HG02938 (cell line): Measurements from ENCODE around the gene FILIP1L.

Experiments
- ATAC-seq: cut with Tn5 transposase; IDR thresholded peaks from one replicate; pipeline ENCODE4 v1.9.1; 2021; ENCODE audit warnings: mild to moderate bottlenecking, moderate library complexity; ENCODE audit not compliant: unreplicated experiment

FILIP1L gene

DNA sequence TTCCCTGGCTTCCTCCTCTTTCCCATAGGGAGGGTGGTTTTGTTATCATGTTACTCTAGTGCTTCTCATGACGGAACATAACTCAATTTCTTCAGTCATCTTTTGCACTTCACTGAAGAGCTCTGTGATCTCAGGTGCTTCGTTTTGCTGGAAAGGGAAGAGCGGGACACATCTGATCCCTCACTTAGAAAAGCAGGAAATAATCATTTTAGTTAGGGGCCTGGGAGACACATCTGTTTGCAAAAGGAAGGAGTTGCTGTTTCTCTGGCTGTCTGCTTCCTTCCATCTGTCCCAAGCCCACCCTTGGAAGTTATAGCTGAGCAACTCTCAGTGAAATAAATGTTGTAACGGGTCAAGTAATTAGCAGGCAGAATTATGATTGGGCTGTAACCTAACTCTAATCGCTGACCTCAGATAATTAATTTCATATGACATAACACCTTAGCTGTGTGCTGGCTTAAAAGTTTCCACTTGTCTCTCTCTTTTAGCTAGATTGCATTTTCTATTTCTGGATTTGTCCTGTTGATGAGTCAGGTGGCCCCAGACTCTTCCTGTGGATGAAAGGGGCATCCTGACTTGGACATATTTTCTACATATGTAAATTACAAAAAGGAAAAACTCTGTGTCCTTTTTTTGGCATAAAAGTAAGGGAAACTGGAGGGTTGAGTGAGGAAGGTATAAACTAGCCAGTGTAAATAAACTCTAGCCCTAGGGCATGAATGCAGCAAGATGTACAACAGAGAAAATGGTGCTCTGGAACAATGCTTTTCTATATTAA, 11.0 kb upstream of the FILIP1L start:
- no peak for ATAC-seq

DNA sequence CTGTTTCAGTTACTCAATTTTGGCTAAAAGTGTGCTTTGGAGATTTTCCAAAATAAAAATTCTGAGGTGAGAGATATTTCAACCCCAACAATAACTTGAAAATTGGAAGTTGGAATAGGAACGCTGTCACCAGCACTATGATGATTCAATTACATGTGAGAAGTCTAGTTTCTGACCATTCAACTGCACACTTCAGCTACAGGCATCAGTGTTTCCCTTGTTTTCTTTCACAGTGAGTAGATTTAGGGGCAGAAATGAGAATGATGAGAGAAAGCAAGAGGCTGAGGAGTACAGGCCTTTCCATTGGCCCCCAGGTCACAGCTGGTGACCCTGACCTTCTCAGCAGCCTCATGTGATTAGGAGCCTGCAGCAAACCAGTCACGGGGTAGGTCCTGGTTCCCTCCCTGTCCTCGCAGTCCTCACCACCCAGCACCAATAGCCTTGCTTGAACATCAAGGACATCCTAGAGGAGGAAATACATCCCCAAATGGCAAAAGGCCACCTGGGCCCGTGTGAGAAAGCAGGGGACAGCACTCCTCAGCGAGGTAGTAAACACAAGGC, 10.0 kb upstream of the FILIP1L start:
- no peak for ATAC-seq

- no peak for ATAC-seq
Observed at GRCh38 chr3:100123112-100123511, 8.8 kb upstream of the FILIP1L start.

GRCh38 chr3:100122321-100122720, 8.0 kb upstream of the FILIP1L start:
- ATAC-seq: no peak

DNA sequence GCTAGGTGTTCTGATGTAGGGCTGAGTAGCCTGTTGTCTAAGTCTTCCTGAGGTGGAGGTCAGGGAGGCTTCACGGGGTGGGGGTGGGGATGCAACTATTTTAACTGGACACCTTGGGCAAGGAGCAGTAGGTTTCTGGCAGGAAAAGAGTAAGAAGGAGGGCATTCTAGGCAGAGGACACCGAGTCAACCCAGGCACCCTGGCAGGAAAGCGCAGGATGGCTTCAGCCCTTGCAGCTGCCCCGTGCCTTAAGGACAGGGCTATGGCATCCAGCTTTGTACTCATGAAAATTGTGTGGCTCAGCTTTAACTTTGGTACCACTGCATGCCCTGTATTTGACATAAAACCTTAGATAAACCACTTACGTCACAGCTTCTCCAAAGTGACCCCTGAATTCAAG, 6.4 kb upstream of the FILIP1L start:
- ATAC-seq: no peak

DNA sequence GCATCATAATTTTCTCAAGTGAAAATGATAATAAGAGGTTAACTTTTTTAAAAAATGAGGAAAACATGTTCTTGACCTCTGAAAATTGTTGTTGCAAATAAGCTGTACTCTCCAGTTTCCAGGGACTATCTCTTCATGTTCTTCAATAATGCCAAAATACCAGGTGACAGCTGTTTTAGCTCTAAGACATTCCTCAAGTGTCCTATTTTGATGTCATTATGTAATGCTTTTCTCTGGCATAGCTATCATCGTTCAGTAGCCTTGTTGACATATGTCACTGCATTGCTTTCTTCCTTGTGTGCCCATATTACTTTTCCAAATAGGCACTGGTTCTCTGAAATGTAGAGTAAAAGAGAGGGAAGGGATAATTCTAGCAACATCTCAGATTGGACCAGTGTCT, 5.7 kb upstream of the FILIP1L start:
- ATAC-seq: no peak

DNA sequence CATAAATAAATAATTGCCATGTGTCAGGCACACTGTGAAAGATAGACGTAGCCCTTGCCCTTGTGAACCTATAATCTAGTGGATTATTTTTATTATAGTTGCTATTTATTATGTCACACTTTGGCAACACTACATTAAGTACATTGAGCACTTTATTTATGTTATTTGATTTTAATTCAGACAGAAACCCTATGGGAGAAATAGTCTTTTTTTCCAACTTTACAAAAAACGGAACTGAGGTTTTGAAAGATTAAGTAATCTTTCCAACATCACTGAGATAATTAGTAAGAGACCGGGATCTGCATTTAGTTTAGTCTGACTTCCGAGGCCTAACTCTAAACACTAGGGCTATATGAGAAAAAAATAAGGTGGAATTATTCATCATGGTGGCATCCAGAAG, 2.8 kb upstream of the FILIP1L start:
- ATAC-seq: no peak

DNA sequence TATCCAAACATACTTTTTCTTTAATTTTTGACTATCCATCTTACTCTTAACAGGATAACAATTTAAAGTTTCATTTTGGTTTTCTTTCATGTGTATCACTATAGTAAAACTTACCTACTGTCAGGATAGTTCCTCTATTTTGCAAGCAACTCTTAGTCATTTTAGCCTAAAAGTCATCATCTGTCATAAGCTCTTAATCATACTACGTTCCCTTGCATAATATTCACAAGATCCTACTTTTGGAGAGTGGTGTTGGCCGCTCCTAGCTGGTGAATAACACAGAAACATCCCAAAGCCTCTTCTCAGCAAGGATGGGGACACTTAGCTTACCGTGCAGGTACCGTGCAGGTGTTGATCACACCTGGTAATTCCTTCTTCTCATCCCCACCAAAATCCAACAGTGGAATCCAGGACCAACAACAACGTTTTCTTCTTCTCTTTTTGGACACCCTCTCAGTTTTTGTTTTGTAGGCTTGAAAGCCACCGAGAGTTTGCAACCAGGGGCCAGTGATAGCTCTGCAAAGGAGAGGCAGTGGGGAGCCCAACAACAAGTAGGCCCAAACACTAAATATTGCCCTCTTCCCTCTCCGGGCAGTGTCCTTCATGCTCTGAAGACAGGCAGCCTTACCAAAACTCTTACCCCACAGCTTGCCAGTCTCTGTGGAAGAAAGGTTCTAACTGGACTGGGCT, 433 bp downstream of the FILIP1L start:
- ATAC-seq: no peak

DNA sequence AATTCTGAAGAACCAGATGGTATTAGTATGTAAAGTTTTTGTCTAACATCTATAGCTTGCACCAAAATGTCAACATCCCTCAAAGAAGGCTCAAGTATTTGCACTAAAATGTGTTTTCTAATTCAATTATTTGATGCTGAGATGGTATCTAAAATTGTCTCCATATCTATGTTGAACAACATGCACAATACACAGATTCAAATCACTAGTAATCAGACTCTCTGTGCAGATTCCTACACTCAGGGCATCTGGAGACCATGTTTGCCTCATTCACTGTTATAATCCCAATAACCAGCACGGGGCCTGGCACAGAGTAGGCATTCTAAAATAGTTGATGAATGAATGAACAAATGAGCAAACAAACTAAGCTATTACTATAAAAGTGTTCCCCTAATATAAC, 2.6 kb downstream of the FILIP1L start:
- no peak for ATAC-seq

- ATAC-seq: no peak
Observed at GRCh38 chr3:100110162-100110561, 4.1 kb downstream of the FILIP1L start.

DNA sequence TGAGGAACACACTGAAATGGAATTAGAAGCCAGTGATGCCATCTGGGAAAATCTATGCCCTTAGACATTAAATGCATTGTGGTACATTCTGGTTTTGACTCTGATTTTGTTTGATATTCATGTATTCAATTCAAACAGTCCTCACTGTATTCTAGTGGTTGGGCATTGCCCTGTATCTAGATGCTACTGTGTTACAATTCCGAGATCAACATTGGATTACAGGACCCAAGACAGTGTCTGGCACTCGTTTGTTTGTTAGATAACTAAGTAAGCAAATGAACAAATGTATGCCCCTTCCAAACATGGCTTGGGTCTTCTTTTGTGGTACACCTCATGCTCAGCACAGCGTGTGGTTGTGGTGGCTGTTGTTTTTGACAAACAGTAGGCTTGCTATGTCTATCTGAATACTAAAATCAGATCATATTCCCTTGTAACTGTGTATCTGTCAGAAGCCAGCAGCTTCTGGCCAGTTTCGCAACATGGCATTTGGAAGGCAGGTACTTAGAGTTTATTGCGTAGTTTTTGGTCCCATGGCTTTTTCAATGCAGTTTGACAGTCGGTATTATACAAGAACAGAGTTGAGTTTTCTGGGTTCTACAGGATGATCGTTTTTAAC, 5.7 kb downstream of the FILIP1L start:
- no peak for ATAC-seq

- no peak for ATAC-seq
Observed at GRCh38 chr3:100107221-100107814, 7.0 kb downstream of the FILIP1L start.

GRCh38 chr3:100106531-100107141, 7.7 kb downstream of the FILIP1L start:
- no peak for ATAC-seq

- ATAC-seq: no peak
Observed at GRCh38 chr3:100106094-100106493, 8.2 kb downstream of the FILIP1L start.

DNA sequence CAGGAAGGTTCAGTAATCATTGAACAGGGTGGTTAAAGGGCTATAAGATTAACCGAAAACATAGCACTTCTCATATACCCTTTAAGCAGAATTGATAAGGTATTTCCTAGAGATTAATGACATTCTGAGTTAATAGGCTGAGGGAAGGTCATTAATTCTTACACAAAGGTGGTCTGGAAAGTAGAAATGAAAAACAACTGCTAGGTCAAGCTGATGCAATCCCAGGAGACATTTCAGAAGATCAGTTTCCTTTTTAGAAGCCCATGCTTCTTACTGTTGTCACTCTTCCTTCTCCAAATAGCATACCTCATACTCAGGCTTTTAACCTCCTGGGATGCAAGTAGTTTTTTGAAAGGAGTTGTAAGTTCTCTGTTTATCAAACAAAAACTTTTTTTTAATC, 8.8 kb downstream of the FILIP1L start:
- ATAC-seq: peak; percentile 23

DNA sequence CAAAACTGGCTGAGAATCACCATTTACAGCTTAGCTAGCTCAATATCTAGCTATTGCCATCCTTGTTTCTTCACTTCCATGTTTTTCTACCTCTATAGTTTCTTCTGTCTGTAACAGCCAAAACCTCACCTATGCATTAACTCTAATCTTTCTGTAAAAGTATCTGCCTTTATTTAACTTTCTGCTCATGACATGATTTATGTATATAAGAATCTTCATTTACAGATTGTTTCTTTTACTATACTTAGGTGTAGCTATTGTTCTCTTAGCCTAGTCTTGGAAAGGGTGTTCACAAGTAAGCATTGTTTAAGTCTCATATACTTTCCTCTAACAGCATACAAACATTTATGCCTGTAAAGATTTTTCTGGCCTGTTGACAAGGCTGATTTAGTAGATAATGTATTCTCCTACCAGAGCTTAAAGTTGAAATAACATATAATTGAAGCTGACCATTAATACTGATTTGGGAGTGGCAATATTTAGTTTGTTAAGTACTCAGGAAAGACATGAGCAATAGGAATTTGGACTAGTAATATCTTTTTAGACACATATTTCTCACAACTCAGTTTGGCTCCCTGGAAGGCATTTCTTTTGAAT, 9.4 kb downstream of the FILIP1L start:
- ATAC-seq: no peak

DNA sequence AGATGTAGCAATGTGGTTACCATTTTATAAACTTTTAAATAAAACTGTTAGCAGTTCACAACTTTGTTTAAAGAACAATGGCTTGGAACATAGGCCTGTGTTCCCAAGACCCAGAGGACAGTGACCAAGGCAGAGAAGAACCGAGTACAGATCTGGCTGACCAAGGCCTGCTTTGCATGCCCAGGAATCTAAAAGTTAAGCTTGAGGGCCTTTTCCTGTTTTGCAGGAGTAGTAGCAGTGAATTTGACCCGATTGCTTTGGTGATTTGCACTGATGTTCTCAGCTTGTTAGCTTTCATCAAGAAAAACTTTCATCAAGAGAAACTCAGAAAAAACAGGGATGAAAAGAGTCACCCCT, 9.9 kb downstream of the FILIP1L start:
- ATAC-seq: peak; percentile 31

- peak; percentile 92 for ATAC-seq
Observed at GRCh38 chr3:100103558-100104441, 10.5 kb downstream of the FILIP1L start.

GRCh38 chr3:100102757-100103156, 11.5 kb downstream of the FILIP1L start:
- ATAC-seq: no peak

DNA sequence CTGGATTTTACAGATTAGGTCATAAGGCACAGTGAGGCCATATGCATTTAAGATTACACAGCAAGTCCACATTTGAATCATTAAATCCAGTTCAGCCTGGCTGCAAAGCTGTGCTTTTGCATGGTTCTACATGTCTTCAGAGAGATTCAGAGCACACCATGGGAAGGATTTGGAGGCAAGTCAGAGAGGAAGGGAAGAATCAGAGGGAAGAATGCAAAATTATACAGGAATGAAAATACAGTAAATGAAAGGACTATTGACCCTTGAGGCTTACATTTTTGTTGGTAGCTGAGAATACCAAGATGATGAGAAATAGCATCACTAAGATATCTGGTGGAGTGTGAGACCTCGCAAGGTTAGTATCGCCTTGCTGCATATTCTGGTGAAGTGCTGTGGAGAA, 13.9 kb downstream of the FILIP1L start:
- no peak for ATAC-seq
